DMS153 treated with DMSO at 0.1 percent for 48 hours (cell line): ENCODE data around the gene MSH6.

Experiments
- DNase-seq: peaks from one replicate; lab custom pipeline; 2025; ENCODE audit not compliant: unreplicated experiment; lab: John Stamatoyannopoulos, UW

Gene MSH6

DNA sequence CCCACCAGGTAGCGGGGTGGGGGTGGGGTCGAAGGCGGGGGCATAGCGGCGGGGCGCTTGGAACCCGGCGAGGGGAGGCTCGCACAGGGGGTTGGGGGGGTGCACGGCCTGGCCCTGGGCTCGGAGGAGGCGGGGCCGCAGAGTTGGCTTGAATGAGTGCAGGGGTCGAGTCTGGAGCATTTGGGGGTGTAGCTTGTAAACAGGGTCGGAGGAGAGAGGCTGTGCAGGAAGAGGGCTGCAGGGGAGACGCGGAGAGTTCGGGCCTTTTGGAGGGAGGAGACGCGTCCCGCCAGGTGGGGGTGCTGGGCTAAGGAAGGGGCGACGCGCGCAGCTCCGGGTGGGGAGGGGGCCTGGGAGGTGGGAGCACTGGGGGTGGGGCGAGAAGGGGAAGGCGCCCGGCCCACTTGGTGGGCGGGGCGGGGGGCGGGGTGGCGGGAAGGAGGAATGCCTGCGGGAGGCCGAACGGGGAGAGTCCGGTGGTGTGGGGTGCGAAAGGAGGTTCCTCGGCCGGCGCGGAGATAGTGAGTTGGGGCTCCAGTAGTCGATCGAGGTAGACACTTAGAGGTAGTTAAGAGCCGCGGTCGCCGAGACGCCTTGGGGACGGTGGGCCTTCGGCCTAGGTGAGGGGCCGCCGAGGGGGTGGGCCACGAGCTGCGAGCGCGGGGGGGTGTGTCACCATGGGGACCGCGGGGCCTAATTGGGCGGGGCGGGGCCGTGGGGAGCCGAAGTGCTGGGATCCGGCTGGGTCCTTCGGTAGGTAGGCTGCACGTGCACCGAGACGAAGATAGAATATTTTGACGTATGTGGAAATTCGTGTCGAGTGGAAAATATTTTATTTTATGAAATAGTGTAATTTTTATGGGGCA, 774 bp downstream of the MSH6 start:
- DNase-seq, result peak; percentile 40

DNA sequence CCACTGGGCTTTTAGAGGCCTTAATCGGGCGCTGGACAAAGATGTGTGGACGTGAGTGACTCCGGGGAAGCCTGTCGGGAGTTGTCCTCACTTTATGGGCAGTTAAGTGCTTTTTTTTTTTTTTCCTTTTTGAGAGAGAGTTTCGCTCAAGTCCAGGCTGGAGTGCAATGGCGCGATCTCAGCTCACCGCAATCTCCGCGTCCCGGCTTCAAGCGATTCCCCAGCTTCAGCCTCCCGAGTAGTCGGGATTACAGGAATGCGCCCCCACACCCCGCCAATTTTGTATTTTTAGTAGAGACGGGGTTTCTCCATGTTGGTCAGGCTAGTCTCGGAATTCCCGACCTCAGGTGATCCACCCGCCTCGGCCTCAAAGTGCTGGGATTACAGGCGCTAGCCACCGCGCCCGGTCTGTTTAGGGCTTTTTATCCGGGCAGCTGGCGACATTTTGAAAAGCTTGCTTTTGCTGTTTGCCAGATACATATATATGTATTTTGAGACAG, 1.5 kb downstream of the MSH6 start:
- no peak for DNase-seq

DNA sequence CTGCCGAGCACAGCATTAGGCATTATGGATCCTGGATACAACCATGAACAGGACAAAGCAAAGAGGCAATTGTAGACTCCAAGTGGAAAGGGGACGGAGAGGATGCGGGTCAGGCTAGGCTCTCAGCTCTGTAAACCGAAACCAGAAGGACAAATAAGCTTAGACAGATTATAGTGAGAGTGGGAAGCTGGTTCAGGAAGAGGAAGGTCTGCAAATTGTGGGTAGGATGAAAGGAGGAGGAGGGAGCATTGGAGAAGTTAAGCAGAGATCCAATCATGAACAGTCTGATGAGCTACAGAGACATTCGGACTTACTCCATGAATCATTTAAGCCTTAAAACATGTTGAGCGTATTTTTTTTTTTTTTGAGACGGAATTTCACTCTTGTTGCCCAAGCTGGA, 3.0 kb downstream of the MSH6 start:
- DNase-seq, result no peak

DNA sequence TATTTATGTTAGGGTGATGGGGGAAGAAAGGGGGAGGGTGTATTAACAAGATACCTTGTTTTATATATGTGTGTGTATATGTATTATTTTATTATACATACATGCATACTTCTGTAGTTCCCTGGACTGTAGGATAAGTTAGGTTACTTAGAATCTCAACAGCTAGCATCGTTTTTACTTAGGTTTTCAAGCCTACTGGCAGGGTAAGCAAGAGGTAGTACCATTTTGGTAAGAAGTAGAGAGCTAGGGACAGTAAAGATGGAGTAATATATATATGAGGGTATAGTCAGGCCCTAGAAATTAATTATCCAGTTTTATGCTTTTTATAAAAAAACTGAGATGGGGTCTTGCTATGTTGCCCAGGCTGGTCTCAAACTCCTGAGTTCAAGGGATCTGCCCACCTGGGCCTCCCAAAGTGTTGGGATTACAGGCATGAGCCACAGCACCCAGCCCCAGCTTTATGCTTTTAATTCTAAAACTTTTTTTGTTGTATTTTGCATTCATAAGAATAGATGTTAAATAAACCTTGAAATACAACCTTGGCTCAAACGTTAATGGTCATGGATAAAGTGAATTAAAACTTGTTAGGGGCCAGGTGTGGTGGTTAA, 13.2 kb downstream of the MSH6 start:
- no peak for DNase-seq

DNA sequence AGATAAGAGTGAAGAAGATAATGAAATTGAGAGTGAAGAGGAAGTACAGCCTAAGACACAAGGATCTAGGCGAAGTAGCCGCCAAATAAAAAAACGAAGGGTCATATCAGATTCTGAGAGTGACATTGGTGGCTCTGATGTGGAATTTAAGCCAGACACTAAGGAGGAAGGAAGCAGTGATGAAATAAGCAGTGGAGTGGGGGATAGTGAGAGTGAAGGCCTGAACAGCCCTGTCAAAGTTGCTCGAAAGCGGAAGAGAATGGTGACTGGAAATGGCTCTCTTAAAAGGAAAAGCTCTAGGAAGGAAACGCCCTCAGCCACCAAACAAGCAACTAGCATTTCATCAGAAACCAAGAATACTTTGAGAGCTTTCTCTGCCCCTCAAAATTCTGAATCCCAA, 15.7 kb downstream of the MSH6 start:
- DNase-seq, result no peak

DNA sequence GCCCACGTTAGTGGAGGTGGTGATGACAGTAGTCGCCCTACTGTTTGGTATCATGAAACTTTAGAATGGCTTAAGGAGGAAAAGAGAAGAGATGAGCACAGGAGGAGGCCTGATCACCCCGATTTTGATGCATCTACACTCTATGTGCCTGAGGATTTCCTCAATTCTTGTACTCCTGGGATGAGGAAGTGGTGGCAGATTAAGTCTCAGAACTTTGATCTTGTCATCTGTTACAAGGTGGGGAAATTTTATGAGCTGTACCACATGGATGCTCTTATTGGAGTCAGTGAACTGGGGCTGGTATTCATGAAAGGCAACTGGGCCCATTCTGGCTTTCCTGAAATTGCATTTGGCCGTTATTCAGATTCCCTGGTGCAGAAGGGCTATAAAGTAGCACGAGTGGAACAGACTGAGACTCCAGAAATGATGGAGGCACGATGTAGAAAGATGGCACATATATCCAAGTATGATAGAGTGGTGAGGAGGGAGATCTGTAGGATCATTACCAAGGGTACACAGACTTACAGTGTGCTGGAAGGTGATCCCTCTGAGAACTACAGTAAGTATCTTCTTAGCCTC, 16.2 kb downstream of the MSH6 start:
- DNase-seq, result no peak

DNA sequence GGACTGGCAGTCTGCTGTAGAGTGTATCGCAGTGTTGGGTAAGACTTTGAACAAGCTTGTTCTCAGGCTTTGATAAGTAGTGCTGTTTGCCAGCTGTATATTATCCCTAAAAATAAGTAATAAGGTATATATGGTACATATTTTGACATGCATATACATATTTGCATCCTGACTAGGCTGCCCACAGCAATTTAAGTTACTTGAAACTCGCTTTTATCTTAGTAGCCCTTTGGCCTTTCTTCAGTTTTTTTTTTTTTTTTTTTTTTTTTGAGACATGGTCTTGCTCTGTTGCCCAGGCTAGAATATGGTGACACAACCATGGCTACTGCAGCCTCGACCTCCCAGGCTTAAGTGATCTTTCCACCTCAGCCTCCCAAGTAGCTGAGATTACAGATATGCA, 18.2 kb downstream of the MSH6 start:
- no peak for DNase-seq

DNA sequence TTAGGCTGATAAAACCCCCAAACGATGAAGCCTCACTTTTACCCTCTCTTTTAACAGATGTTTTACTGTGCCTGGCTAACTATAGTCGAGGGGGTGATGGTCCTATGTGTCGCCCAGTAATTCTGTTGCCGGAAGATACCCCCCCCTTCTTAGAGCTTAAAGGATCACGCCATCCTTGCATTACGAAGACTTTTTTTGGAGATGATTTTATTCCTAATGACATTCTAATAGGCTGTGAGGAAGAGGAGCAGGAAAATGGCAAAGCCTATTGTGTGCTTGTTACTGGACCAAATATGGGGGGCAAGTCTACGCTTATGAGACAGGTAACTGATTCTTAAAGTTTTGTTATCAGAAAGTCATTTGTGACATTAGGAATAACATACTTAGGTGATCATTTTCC, 20.4 kb downstream of the MSH6 start:
- no peak for DNase-seq

DNA sequence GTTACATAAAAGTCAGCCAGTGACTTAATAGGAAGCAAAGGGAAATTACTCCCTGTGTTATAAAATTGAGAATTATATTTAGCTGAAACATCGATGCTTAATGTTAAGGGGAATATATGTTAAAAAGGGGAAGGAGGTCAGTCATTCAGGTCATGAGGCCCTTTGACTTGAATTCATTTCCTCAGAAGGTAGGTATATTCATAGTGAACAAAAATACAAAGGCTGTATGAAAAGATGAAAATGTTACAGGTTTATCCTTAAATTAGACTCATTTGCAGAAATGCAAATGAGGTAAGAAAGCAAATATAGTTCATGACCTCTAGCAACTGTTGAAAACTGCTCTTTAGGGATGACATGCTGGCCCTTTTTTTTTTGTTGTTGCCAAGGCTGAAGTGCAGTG, 20.8 kb downstream of the MSH6 start:
- DNase-seq, result no peak

DNA sequence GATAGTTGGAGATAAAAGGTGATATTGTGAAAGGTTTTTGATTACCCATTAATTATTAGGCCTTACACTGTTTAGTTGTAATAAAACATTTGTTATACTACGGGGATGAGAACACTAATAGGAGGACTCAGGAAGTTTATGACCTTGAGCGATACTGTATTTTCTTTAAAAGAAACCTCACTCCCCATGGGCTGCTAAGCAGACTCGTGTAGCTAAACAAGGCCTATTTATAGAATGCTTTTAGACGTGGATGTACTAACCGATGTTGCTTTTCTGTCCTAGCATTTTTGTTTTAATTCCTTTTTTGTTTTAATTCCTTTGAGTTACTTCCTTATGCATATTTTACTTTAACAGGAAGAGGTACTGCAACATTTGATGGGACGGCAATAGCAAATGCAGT, 22.9 kb downstream of the MSH6 start:
- DNase-seq, result no peak

DNA sequence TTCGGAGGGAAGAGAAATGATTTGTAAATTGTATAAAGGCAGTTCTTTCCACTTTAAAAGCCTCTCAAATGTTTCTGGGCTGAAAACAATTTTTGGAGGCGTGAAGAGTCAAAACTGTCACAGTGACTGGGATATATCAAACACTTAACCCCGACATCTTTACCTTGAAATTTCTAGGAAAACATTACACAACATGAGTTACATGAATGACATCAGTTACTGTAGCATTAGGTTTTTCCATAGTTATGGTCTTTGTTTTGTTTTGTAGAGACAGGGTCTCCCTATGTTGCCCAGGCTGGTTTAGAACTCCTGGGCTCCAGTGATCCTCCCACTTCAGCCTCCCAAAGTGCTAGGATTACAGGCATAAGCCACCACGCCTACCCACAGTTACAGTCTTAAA, 25.7 kb downstream of the MSH6 start:
- DNase-seq, result no peak

DNA sequence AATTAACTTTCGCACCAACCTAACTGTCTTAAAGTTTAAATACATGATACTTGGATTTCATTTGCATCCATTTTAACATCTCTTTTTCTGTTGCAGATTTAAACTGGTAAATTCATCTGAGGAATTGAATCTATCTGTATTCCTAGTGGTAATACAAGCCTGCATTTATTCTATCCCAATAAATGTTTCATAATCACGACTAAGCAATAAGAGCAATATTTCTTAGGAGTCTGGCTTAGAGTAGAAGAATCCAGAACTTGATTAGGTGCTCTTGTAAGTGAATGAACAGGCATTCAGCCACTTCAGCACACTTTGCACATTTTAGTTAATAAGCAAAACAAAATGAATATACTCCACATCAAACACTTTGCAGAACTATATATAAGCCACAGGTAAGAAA, 27.0 kb downstream of the MSH6 start:
- no peak for DNase-seq

DNA sequence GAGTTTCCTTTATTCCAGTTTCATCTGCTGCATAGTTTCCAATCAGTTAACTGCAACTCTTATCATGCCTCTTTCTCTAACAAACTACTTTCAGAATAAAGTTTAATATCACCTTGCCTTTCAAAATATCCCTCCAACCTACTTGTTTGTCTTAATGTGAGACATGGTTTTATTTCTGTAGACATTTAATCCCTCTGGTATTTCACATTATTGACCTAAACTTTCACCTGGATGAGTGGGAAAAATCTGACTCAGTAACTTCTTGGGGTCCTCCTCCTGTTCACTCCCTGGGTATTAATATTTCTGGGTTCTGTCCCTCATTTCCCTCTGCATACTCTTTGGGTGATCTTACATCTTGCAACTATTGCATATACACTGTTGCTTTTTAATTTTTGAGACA, 27.9 kb downstream of the MSH6 start:
- DNase-seq, result no peak

DNA sequence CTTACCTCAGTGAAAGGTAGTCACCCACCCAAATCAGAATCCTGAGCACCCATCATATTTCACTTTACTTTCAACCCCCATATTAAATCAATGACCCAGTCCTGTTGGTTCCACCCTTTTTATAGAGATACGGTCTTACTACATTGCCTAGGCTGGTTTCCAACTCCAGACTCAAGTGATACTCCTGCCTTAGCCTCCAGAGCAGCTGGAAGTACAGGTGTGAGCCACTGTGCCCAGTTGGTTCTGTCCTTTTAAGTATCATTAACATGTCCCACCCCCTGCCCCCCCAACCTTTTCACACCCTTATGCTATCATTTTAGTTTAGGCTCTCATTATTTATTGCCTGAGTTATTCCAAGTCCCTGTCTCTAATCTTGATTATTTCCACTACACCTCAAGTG, 28.7 kb downstream of the MSH6 start:
- no peak for DNase-seq

DNA sequence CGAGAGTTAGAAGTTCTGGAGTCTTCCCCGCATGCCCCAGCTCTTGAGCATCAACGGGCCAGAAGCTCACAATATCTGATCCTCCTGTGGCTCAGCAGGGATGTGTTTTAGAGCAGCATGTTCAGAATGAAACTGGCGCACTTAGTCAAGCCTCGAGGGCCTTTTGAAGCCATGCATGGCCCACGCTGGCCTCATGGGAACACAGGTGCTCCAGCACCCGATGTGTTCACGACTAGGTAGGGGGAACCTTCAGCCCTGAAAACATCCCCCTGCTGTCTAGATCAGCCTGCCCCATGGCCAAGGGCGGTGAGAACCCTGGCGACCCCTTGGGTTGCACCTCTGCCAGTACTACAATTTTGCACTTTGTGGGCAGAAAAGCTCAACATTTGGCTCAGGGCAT, 32.8 kb downstream of the MSH6 start:
- no peak for DNase-seq

DNA sequence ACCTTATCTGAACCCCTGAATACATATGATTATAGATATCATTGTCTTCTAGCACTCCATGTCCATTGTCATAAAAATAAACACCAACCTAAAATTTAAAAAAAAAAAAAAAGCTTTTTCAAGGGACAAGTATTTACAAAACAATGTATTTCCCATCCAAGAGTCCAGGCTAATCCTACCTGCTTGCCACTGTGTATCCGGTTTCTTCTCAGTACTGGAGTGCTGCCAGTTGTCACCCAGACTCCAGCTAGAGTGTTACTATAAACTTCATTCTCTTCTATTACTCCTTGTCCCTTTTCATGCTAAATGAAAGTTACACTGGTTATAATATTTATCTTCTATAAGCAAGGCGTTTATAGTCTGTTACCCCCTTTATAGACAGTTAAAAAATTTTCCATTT, 35.8 kb downstream of the MSH6 start:
- DNase-seq, result no peak

DNA sequence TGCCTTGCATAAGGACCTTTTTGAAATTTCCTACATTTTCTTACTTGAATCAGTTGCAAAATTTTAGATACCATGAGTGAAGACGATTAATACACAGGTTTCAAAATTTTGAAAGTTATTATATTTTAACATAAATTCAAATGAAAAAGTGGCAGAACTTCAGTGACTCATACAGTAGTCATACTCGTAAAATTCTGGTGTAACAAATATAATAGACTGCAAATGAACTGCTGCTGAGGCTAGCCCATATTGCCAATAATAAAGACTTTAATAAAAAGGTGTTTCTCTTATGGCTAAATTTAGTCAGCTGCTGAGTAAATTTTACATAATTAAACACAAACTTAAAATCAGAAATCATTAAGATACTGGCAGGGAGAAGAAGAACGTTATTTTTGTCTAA, 36.9 kb downstream of the MSH6 start:
- DNase-seq, result no peak

DNA sequence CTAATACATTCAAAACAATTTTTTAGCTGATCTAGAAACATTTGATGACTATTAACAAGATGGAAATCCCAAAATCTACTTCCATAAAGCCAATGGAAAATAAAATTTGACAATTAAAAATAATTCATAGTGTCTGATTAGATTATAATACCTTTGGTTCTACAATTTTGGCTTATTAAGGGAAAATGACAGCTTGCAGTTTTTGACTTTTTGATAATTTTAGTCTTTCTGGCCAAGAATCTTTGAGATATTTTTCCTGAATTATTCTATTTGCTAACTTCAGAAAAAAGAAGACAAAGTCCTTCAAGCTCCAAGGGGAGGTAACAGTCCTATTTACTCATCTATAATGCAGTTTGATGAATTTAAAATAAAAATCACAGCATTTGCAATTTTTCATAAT, 39.6 kb downstream of the MSH6 start:
- DNase-seq, result no peak

DNA sequence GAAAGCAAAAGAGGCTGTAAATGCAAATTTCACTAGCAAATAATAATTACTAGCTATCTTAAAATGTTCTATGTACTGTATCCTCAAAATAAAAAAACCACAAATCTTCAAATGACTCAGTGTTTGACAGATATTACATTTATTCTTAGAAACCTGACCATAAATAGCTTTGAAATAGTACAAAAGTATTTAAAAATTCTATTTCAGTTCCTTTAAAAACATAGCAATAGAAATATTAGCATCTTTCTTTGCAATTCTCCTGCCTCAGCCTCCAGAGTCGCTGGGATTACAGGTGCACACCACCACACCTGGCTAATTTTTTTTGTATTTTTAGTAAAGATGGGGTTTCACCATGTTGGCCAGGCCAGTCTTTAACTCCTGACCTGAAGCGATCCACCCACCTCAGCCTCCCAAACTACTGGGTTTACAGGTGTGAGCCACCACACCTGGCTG, 50.6 kb downstream of the MSH6 start:
- no peak for DNase-seq

DNA sequence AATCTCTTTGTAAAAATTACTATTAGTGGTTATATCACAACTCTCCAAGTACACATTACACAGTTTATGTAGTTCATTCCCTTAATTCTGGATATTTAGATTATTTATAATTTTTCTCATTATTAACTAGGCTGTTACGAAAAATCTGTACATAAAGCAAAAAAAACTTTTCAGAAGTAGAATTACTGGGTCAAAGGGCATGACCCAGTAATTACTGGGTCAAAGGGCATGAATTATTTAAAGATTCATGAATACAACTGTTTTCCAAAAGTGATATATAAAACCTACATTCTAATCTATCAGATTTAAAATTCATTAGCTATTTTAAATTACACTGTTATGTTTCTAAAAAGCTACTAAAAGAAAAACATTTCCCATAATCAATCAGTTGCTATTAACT, 55.3 kb downstream of the MSH6 start:
- DNase-seq, result no peak

DNA sequence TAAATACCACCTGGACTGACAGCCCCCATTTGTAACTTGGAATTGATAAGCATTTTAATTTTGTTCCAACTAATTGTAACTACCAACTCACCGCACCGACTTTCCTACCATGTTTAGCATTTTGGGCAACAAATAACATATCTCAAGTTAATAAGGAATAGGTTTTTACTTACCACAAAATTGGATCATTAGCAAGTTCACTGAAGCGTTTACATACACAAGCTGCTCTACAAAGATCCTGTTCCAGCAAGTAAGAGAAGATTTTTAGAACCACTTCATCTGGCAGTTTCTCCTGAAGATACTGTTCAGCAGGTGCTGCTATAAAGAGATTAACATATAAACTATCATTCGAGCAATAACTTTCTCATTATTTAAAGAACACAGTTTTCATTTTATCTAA, 55.7 kb downstream of the MSH6 start:
- DNase-seq, result no peak

DNA sequence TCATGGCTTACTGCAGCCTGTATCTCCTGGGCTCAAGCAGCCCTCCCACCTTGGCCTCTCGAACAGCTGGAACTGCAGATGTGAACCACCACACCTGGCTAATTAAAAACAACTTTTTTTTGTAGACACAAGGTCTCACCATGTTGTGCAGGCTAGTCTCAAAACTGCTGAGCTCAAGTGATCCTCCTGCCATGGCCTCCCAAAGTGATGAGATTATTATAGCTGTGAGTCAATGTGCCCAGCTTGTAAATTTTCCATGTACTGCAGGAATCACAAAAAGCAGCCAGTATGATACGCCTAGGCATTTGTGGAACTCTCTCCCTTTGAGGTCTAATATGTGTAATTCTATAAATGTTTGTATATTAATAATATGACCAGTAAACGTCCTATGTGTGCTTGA, 59.9 kb downstream of the MSH6 start:
- DNase-seq, result no peak
